RWPE2 (cell line): Measurements from ENCODE around the gene RBM47.

Experiments
- ATAC-seq: fragments of 200-7000 bp; cut with Tn5 transposase; 3 replicates; pipeline ENCODE4 v1.9.1; 2021; ENCODE audit warnings: low read depth
- DNase-seq: peaks from one replicate; pipeline ENCODE4 v3.0.0-alpha.2; 2020; ENCODE audit warnings: low spot score
- H3K27ac ChIP-seq: fragments of 450-650 bp; 2 replicates; pipeline ENCODE4 v1.5.1; 2017; ENCODE audit warnings: mild to moderate bottlenecking; ENCODE audit not compliant: poor library complexity, severe bottlenecking
- H3K27me3 ChIP-seq: fragments of 250-450 bp; sonication (Bioruptor Pico); 2 replicates; pipeline ENCODE4 v1.5.1; 2021; ENCODE audit warnings: mild to moderate bottlenecking, moderate library complexity; ENCODE audit not compliant: insufficient read depth, poor library complexity, severe bottlenecking
- H3K36me3 ChIP-seq: fragments of 250-450 bp; sonication (Bioruptor Pico); 2 replicates; pipeline ENCODE4 v1.5.1; 2020; ENCODE audit warnings: low read depth, mild to moderate bottlenecking, moderate library complexity
- H3K4me1 ChIP-seq: fragments of 250-450 bp; sonication (Bioruptor Pico); 2 replicates; pipeline ENCODE4 v1.5.1; 2021; ENCODE audit warnings: mild to moderate bottlenecking, moderate library complexity; ENCODE audit not compliant: insufficient read depth, poor library complexity, severe bottlenecking
- H3K4me3 ChIP-seq: fragments of 250-450 bp; sonication (Bioruptor Pico); 2 replicates; pipeline ENCODE4 v1.5.1; 2021; ENCODE audit warnings: mild to moderate bottlenecking, moderate library complexity; ENCODE audit not compliant: severe bottlenecking
- H3K9me3 ChIP-seq: fragments of 250-450 bp; sonication (Bioruptor Pico); 2 replicates; pipeline ENCODE4 v1.5.1; 2021; ENCODE audit warnings: mild to moderate bottlenecking, moderate library complexity; ENCODE audit not compliant: severe bottlenecking
- CTCF ChIP-seq: fragments of 450-650 bp; IDR thresholded peaks from one replicate; pipeline ENCODE4 v1.5.1; 2017; ENCODE audit warnings: mild to moderate bottlenecking, moderate library complexity; ENCODE audit not compliant: poor library complexity, severe bottlenecking

The RBM47 gene

GRCh38 chr4:40603281-40603680, 26.4 kb downstream of the RBM47 start:
- Histone ChIP-seq H3K9me3 (no peaks in the 10 kb centered on the region), H3K36me3 (no peaks in the 10 kb centered on the region), H3K4me3 (no peak overlapping the region), H3K4me1 (no peaks in the 10 kb centered on the region), H3K27me3 (no peaks in the 10 kb centered on the region), H3K27ac (no peak overlapping the region)
- ATAC-seq, result no peak
- no peak for DNase-seq
- TF ChIP-seq CTCF, result no peak

GRCh38 chr4:40601641-40602040, 28.0 kb downstream of the RBM47 start:
- TF ChIP-seq CTCF, result no peak
- no peaks in the 10 kb centered on the region for H3K36me3 ChIP-seq
- H3K9me3 ChIP-seq, result no peaks in the 10 kb centered on the region
- no peak overlapping the region for H3K4me3 ChIP-seq
- ATAC-seq (no peak), DNase-seq (no peak)
- no peaks in the 10 kb centered on the region for H3K4me1 ChIP-seq
- no peak overlapping the region for H3K27ac ChIP-seq
- H3K27me3 ChIP-seq, result no peaks in the 10 kb centered on the region

GRCh38 chr4:40600850-40601249, 28.8 kb downstream of the RBM47 start:
- no peaks in the 10 kb centered on the region for H3K27me3 ChIP-seq
- DNase-seq (no peak), ATAC-seq (no peak)
- TF ChIP-seq CTCF, result no peak
- H3K36me3 ChIP-seq, result no peaks in the 10 kb centered on the region
- H3K27ac ChIP-seq, result no peak overlapping the region
- no peaks in the 10 kb centered on the region for H3K4me1 ChIP-seq
- no peaks in the 10 kb centered on the region for H3K9me3 ChIP-seq
- no peak overlapping the region for H3K4me3 ChIP-seq

GRCh38 chr4:40599431-40599830, 30.2 kb downstream of the RBM47 start:
- H3K27ac ChIP-seq, result no peak overlapping the region
- no peaks in the 10 kb centered on the region for H3K36me3 ChIP-seq
- H3K4me1 ChIP-seq, result peaks cover 9% of the 10 kb centered on the region
- no peak overlapping the region for H3K4me3 ChIP-seq
- H3K27me3 ChIP-seq, result no peaks in the 10 kb centered on the region
- TF ChIP-seq CTCF, result no peak
- no peak for ATAC-seq
- DNase-seq, result no peak
- H3K9me3 ChIP-seq, result no peaks in the 10 kb centered on the region

GRCh38 chr4:40596522-40596921, 33.1 kb downstream of the RBM47 start:
- ATAC-seq (no peak), DNase-seq (no peak)
- peaks cover 9% of the 10 kb centered on the region for H3K4me1 ChIP-seq
- no peaks in the 10 kb centered on the region for H3K9me3 ChIP-seq
- H3K27me3 ChIP-seq, result no peaks in the 10 kb centered on the region
- TF ChIP-seq CTCF, result no peak
- H3K4me3 ChIP-seq, result no peak overlapping the region
- no peaks in the 10 kb centered on the region for H3K36me3 ChIP-seq
- no peak overlapping the region for H3K27ac ChIP-seq
